ENCODE measurements around the gene POU2F1. TPM values are rescaled to one million over a fixed set of nuclear protein-coding genes. Genes with fewer than 3 reads are reported as not detected.
A peak's percentile ranks its signal among the peaks of the same experiment; 100 is the strongest.

Gene POU2F1
- total and polyA plus RNA-seq, 2 donors (not counting 1 experiment from before 2014, with no cell fraction given), result 5.2 to 48.8 TPM

GRCh38 chr1:167412072-167412471 is 191.4 kb downstream of the POU2F1 start:
- H3K27ac ChIP-seq (ENCODE audit: low read length in 2 of 2), result no peak overlapping the region
- 100% methylated on average over 4 of the region's 4 CpGs for whole genome bisulfite sequencing (ENCODE audit: insufficient coverage)
- no peaks in the 10 kb centered on the region for H3K4me1 ChIP-seq (ENCODE audit: control insufficient read depth in 2 of 2, insufficient read depth in 2 of 2, low read length in 2 of 2)
- no peaks in the 10 kb centered on the region for H3K27me3 Mint-ChIP-seq
- intact Hi-C loops (cut with micrococcal nuclease), result no loop called here
- H3K36me3 ChIP-seq (replicated peaks in 1 of 2; ENCODE audit: control extremely low read depth in 1 of 2, control insufficient read depth in 1 of 2, extremely low read depth in 1 of 2, insufficient read depth in 2 of 2, low read length in 1 of 2), result peaks cover 12 to 56% of the 10 kb centered on the region in 2 experiments
- no peaks in the 10 kb centered on the region for H4K20me1 ChIP-seq (ENCODE audit: control insufficient read depth, insufficient read depth, low read length, poor library complexity, severe bottlenecking)
- H3K79me2 ChIP-seq (ENCODE audit: control insufficient read depth, insufficient read depth, low read length), result no peaks in the 10 kb centered on the region
- H3K9me3 ChIP-seq (ENCODE audit: control extremely low read depth in 1 of 3, control insufficient read depth in 2 of 3, insufficient read depth in 1 of 3, low read length in 2 of 3), result no peaks in the 10 kb centered on the region
- H3K4me2 ChIP-seq (replicated peaks; ENCODE audit: low read depth, low read length, poor library complexity, severe bottlenecking), result no peak overlapping the region
- no peaks in the 10 kb centered on the region for H3K9me3 Mint-ChIP-seq (ENCODE audit: insufficient read depth)
- H3K27ac Mint-ChIP-seq, result peak overlapping the region; percentile 37
- CTCF ChIA-PET, result interaction anchor here (0.6 to 3.2 kb wide), 9 partner anchors 10 to 147 kb away, joined by 3 to 11 read pairs (median 4); no protein-coding TSS in a partner anchor
- TF ChIP-seq CTCF (IDR thresholded peaks at IDR 0.05) (no peak), EZH2 (IDR thresholded peaks at IDR 0.05; ENCODE audit: borderline replicate concordance, insufficient read depth, low read depth, low read length, poor library complexity, severe bottlenecking) (no peak)
- H3K27me3 ChIP-seq (replicated peaks in 1 of 4; ENCODE audit: control extremely low read depth in 1 of 4, control insufficient read depth in 3 of 4, insufficient read depth in 4 of 4, low read length in 3 of 4), result no peaks in the 10 kb centered on the region
- no peak overlapping the region for H3K4me3 Mint-ChIP-seq
- H3K4me1 Mint-ChIP-seq, result peaks cover 8% of the 10 kb centered on the region
- no peak overlapping the region for H3K9ac ChIP-seq (ENCODE audit: low read length)
- H2AFZ ChIP-seq (ENCODE audit: insufficient read depth, low read depth, low read length, poor library complexity, severe bottlenecking), result no peak overlapping the region
- ATAC-seq (ENCODE audit: low read depth), result no peak
- POLR2A ChIA-PET, result interaction anchor here (0.6 kb wide), 1 partner anchor 29 kb away, joined by 3 read pairs; no protein-coding TSS in a partner anchor
- DNase-seq, result no peak
- no peak overlapping the region for H3K4me3 ChIP-seq (ENCODE audit: control extremely low read depth in 1 of 5, extremely low read depth in 1 of 5, insufficient read depth in 1 of 5, low read depth in 2 of 5, low read length in 4 of 5)

GRCh38 chr1:167412920-167413319 is 192.2 kb downstream of the POU2F1 start:
- Histone ChIP-seq H3K4me3 (ENCODE audit: control extremely low read depth in 1 of 5, extremely low read depth in 1 of 5, insufficient read depth in 1 of 5, low read depth in 2 of 5, low read length in 4 of 5) (no peak overlapping the region), H3K9ac (ENCODE audit: low read length) (no peak overlapping the region), H2AFZ (ENCODE audit: insufficient read depth, low read depth, low read length, poor library complexity, severe bottlenecking) (no peak overlapping the region), H3K79me2 (ENCODE audit: control insufficient read depth, insufficient read depth, low read length) (no peaks in the 10 kb centered on the region), H3K27ac (ENCODE audit: low read length in 2 of 2) (no peak overlapping the region), H3K4me1 (ENCODE audit: control insufficient read depth in 2 of 2, insufficient read depth in 2 of 2, low read length in 2 of 2) (peaks cover under 1 to 6% of the 10 kb centered on the region in 2 donors), H4K20me1 (ENCODE audit: control insufficient read depth, insufficient read depth, low read length, poor library complexity, severe bottlenecking) (no peaks in the 10 kb centered on the region), H3K27me3 (replicated peaks in 1 of 4; ENCODE audit: control extremely low read depth in 1 of 4, control insufficient read depth in 3 of 4, insufficient read depth in 4 of 4, low read length in 3 of 4) (no peaks in the 10 kb centered on the region), H3K4me2 (replicated peaks; ENCODE audit: low read depth, low read length, poor library complexity, severe bottlenecking) (no peak overlapping the region), H3K9me3 (ENCODE audit: control extremely low read depth in 1 of 3, control insufficient read depth in 2 of 3, insufficient read depth in 1 of 3, low read length in 2 of 3) (no peaks in the 10 kb centered on the region), H3K36me3 (replicated peaks in 1 of 2; ENCODE audit: control extremely low read depth in 1 of 2, control insufficient read depth in 1 of 2, extremely low read depth in 1 of 2, insufficient read depth in 2 of 2, low read length in 1 of 2) (peaks cover 12 to 53% of the 10 kb centered on the region in 2 experiments)
- TF ChIP-seq CTCF (IDR thresholded peaks at IDR 0.05), result no peak
- no peak for TF ChIP-seq EZH2 (IDR thresholded peaks at IDR 0.05; ENCODE audit: borderline replicate concordance, insufficient read depth, low read depth, low read length, poor library complexity, severe bottlenecking)
- ChIA-PET POLR2A (interaction anchor here (0.6 to 1.0 kb wide), 2 partner anchors 17 to 20 kb away, joined by 3 read pairs; no protein-coding TSS in a partner anchor), CTCF (interaction anchor here (0.8 to 3.2 kb wide), 7 partner anchors 11 to 274 kb away, joined by 3 to 11 read pairs (median 3); no protein-coding TSS in a partner anchor)
- Mint-ChIP-seq H3K4me1 (peaks cover 15% of the 10 kb centered on the region), H3K4me3 (no peak overlapping the region), H3K9me3 (ENCODE audit: insufficient read depth) (no peaks in the 10 kb centered on the region), H3K27ac (peak overlapping the region; percentile 11), H3K27me3 (no peaks in the 10 kb centered on the region)
- no peak for ATAC-seq (ENCODE audit: low read depth)
- DNase-seq, result peak; percentile 25
- 66% methylated on average over 3 of the region's 5 CpGs for WGBS (ENCODE audit: insufficient coverage)
- intact Hi-C loops (cut with micrococcal nuclease), result no loop called here
